ENCODE measurements around the gene TSSC4.
A peak's percentile ranks its signal among the peaks of the same experiment; 100 is the strongest.

The TSSC4 gene

GRCh38 chr11:2400762-2401435 lies 349 bp downstream of the TSSC4 start:
- DNase-seq = no peak
- peaks cover 11% of the 10 kb centered on the region for H3K36me3 Mint-ChIP-seq (ENCODE audit: low read depth)
- TF ChIP-seq CTCF (IDR thresholded peaks at IDR 0.05) = no peak
- H3K4me3 Mint-ChIP-seq = peak overlapping the region; percentile 92
- peak overlapping the region; percentile 90 for H3K27ac Mint-ChIP-seq
- H3K4me1 Mint-ChIP-seq = peaks cover 40% of the 10 kb centered on the region
- H3K27me3 Mint-ChIP-seq (ENCODE audit: low read depth, poor library complexity) = no peaks in the 10 kb centered on the region
- H3K9me3 Mint-ChIP-seq = no peaks in the 10 kb centered on the region

- Mint-ChIP-seq H3K4me1 (peaks cover 46% of the 10 kb centered on the region), H3K4me3 (peak overlapping the region; percentile 92), H3K36me3 (ENCODE audit: low read depth) (peaks cover 11% of the 10 kb centered on the region), H3K27me3 (ENCODE audit: low read depth, poor library complexity) (peaks cover 3% of the 10 kb centered on the region), H3K9me3 (no peaks in the 10 kb centered on the region), H3K27ac (peak overlapping the region; percentile 90)
- TF ChIP-seq CTCF (IDR thresholded peaks at IDR 0.05) = no peak
- DNase-seq = no peak
Observed at GRCh38 chr11:2401436-2401984, 960 bp downstream of the TSSC4 start.

- H3K27me3 Mint-ChIP-seq (ENCODE audit: low read depth, poor library complexity) = peaks cover 5% of the 10 kb centered on the region
- peak overlapping the region; percentile 92 for H3K4me3 Mint-ChIP-seq
- H3K36me3 Mint-ChIP-seq (ENCODE audit: low read depth) = peaks cover 6% of the 10 kb centered on the region
- no peaks in the 10 kb centered on the region for H3K9me3 Mint-ChIP-seq
- no peak overlapping the region for H3K27ac Mint-ChIP-seq
- no peak for TF ChIP-seq CTCF (IDR thresholded peaks at IDR 0.05)
- no peak for DNase-seq
- H3K4me1 Mint-ChIP-seq = peaks cover 49% of the 10 kb centered on the region
Observed at GRCh38 chr11:2402106-2402505, 1.6 kb downstream of the TSSC4 start.

GRCh38 chr11:2402890-2403645 lies 2.5 kb downstream of the TSSC4 start:
- Mint-ChIP-seq H3K9me3 (no peaks in the 10 kb centered on the region), H3K27ac (no peak overlapping the region), H3K36me3 (ENCODE audit: low read depth) (no peaks in the 10 kb centered on the region), H3K4me1 (peaks cover 57% of the 10 kb centered on the region), H3K27me3 (ENCODE audit: low read depth, poor library complexity) (peaks cover 5% of the 10 kb centered on the region), H3K4me3 (peak overlapping the region; percentile 92)
- TF ChIP-seq CTCF (IDR thresholded peaks at IDR 0.05) = no peak
- no peak for DNase-seq

GRCh38 chr11:2404735-2405196 lies 4.2 kb downstream of the TSSC4 start:
- Mint-ChIP-seq H3K36me3 (ENCODE audit: low read depth) (no peaks in the 10 kb centered on the region), H3K27ac (peak overlapping the region; percentile 45), H3K9me3 (no peaks in the 10 kb centered on the region), H3K4me3 (no peak overlapping the region), H3K27me3 (ENCODE audit: low read depth, poor library complexity) (peaks cover 5% of the 10 kb centered on the region), H3K4me1 (peaks cover 66% of the 10 kb centered on the region)
- TF ChIP-seq CTCF (IDR thresholded peaks at IDR 0.05) = no peak
- no peak for DNase-seq

All from nephron progenitor cell (in vitro differentiated cells).